ENCODE results near the gene ATIC.

The ATIC gene

DNA sequence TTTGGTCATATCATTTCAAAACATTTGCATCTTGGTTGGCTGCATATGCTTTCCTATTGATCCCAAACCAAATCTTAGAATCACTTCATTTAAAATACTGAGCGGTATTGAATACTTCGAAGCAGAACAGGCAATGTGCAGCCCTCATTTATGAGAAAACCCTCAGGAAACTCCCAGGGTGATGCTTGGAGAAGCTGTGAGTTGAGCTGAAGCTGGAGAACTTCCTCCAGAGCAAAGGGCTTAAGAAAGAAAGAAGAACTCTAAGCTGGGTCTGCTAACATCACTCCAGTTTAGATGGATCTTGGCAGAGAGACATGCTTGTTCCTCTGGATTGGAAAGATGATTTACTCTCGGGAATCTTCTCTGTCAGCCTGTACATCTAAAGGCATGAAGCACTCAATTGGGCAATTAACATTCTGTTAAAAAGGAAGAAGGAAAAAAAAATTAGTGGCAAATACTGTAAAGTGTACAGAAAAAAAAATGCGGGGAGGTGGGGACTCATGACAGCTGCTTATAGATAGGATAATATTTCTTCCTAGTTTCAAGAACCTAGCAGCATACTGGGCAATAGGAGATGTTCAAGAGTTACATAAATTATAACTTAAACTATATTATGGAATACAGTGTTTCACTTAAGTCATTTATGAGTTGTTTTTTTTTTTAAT lies 49.5 kb downstream of the ATIC start:
- no peak overlapping the region for H3K27ac ChIP-seq
- TF ChIP-seq, protein P1, sequence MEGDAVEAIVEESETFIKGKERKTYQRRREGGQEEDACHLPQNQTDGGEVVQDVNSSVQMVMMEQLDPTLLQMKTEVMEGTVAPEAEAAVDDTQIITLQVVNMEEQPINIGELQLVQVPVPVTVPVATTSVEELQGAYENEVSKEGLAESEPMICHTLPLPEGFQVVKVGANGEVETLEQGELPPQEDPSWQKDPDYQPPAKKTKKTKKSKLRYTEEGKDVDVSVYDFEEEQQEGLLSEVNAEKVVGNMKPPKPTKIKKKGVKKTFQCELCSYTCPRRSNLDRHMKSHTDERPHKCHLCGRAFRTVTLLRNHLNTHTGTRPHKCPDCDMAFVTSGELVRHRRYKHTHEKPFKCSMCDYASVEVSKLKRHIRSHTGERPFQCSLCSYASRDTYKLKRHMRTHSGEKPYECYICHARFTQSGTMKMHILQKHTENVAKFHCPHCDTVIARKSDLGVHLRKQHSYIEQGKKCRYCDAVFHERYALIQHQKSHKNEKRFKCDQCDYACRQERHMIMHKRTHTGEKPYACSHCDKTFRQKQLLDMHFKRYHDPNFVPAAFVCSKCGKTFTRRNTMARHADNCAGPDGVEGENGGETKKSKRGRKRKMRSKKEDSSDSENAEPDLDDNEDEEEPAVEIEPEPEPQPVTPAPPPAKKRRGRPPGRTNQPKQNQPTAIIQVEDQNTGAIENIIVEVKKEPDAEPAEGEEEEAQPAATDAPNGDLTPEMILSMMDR (IDR thresholded peaks at IDR 0.05) = no peak
- no peak for TF ChIP-seq ZFX (IDR thresholded peaks at IDR 0.05; ENCODE audit: borderline replicate concordance)

DNA sequence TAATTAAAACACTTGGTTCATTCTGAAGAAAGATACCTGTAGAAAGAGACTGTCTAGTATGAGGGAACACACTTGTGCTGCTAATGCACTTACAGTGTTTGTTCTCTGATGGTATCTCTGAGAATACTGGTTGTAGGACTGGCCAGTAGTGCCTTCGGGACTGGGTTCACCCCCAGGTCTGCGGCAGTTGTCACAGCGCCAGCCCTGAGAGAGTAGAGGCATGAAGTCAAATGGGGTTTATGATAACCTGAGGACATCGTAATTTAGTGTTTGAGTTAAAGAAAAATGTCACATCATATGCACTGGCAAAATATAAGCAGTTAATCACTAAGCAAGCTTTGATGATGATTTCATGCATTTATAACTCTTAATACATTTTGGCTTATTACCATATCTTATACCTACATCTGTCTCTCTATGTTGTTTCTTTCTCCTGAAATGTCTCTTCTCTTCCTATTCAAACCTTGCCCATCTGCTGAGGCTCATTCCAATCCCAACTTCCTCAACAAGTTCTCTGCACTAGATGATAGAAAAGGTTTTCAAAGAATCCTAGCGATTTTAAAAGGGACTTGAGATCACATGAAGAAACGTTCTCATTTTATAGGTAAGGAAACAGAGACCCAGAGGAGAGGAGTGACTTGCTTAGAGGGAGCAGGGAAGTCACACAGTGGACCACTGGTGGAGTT lies 50.2 kb downstream of the ATIC start:
- TF ChIP-seq ZFX (IDR thresholded peaks at IDR 0.05; ENCODE audit: borderline replicate concordance) = no peak
- TF ChIP-seq, protein P1 (IDR thresholded peaks at IDR 0.05) = no peak
- H3K27ac ChIP-seq = no peak overlapping the region

DNA sequence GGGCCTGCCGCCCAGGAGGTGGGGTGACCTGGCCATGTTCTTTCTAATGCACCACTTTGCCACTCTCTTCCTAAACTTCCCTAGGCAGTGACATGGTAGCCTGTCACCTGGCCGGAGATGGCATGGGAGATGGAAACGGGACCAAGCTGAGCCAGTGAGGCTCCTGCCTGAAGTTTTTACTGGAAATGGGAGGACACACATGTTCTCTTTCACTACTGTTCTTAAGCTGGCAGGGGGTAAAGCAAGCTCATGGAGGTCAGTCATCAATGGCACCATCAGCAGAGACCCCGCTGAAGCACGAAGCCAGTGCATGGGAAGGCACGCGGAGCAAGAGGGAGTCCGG lies 50.7 kb downstream of the ATIC start:
- H3K27ac ChIP-seq = no peak overlapping the region

DNA sequence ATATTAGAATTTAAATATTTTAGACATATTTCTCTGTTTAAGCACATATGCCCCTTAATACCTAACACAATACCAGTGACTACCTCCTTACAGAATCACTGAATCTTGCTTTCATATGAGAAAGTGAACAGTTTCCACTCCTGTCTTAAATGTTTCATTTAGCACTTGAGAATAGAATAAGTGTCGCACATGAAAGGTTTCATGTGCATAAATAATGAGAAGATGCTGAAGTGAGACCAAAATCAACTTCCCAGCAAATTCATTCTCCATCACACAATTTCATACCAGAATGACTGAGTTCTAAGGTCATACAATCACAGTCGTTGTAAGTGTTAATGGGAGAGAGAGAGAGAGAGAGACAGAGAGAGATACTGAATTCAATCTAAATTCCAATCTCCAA lies 51.2 kb downstream of the ATIC start:
- H3K27ac ChIP-seq = no peak overlapping the region

More for the DNA sequence above, 50.7 kb downstream of the ATIC start:
- TF ChIP-seq, protein P1 (IDR thresholded peaks at IDR 0.05) = no peak
- TF ChIP-seq ZFX (IDR thresholded peaks at IDR 0.05; ENCODE audit: borderline replicate concordance) = no peak

DNA sequence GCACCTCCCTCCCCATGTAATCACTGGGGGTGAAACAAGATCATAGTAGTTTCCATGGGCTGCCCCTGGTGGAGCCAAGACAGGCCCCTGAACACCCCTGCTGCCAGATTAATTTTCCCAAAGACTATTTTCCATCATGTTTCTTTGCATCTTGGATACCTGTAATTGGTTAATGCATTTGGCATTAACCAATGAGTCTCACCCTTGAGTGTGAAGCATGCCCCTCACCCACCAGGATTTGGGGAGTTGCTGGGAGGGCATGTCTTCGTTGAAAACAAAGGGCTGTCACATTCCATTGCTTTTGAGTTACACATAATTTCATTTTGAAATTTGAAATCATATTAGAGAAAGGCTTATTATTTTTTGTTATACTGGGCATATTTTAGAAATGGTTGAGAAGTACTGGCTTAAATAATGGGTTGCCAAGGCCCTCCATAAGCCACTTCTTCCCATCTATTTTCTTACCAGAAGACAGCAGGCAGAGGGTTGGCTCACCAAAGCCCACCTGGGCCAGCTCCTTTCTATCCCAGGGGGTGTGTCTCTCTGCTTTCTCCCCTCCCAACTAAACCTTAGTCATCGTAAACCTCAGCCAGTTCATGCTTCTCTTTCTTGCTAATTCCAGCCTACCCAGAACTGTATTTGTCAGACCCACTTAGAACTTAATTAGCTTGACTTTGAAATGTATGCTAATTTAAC lies 51.8 kb downstream of the ATIC start:
- H3K27ac ChIP-seq = no peak overlapping the region
- no peak for TF ChIP-seq ZFX (IDR thresholded peaks at IDR 0.05; ENCODE audit: borderline replicate concordance)
- TF ChIP-seq, protein P1 (IDR thresholded peaks at IDR 0.05) = no peak

More for the DNA sequence above, 51.2 kb downstream of the ATIC start:
- no peak for TF ChIP-seq ZFX (IDR thresholded peaks at IDR 0.05; ENCODE audit: borderline replicate concordance)
- TF ChIP-seq, protein P1 (IDR thresholded peaks at IDR 0.05) = no peak

DNA sequence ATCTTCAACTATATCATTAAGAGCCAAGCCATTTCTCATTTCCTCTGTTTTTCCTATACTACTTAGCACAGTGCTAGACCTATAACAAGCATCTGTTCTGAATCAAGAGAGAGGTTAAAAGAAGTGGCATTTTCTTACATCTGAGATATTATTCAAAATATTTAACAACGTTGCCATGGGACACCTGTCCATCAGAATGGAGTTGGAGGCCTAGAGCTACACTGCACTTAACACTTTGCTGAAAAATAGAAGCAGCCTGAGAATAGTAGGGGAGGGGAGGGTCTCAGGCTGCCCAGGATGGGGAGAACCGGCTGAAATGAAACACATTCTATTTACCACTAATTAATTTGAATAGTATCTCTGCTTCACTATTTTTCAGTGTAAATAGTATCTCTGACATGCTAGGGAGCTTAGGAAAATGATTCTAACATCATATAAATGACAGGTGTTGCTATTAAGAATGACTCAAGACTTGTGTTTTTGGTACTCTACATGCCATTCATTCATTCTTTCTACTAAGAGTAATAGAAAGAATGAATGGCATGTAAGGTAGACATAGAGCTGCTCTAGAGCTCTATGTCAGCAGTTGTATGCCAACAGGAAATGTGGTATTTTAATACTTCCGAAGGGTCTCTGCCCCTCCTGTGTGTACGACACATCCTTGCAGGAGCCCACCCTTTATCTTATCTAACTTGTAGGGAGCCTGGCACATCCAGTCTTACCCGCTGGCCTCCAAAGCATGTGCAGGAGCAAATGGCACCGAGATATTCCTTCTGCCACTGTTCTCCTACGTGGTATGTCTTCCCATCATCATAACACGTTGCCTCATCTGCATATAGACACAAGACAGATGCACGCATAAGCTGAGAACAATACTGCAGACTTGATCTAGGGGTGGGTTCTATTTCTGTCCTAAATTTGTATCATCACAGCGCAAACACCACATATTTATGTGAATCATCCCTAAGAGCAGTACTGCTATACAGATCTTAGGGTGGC lies 52.6 kb downstream of the ATIC start:
- H3K27ac ChIP-seq = no peak overlapping the region
- no peak for TF ChIP-seq ZFX (IDR thresholded peaks at IDR 0.05; ENCODE audit: borderline replicate concordance)
- TF ChIP-seq, protein P1 (IDR thresholded peaks at IDR 0.05) = no peak

All from 22Rv1 (cell line).